Right lung (tissue), 5 donors: Measurements from ENCODE around the gene TXNDC9. TPM values are rescaled to one million over a fixed set of nuclear protein-coding genes. Genes with fewer than 3 reads are reported as not detected.
A peak's percentile ranks its signal among the peaks of the same experiment; 100 is the strongest.
"Not testable (repeated sequence)": the region's sequence is repeated elsewhere in the genome, so short reads cannot be mapped to it uniquely, and the experiment has no call there.

Experiments
- DNase-seq, 2 donors: peaks; one replicate each; pipeline ENCODE4 v3.0.0-alpha.2; 2013
- polyA plus RNA-seq, 5 donors: library from polyadenylated mRNA; unstranded; fragments of 120-200 nt; gene quantifications; one replicate each; pipeline versions ENCODE4 v1.2.1 to v1.2.3, GENCODE V29; 2013; ENCODE audit warnings: inconsistent platforms in 1 of 5, low replicate concordance in 1 of 5; ENCODE audit not compliant: insufficient read length in 5 of 5, insufficient read depth in 1 of 5

Gene TXNDC9
- polyA plus RNA-seq, 5 donors, result 33.5 to 48.9 (median 36.4) TPM

DNA sequence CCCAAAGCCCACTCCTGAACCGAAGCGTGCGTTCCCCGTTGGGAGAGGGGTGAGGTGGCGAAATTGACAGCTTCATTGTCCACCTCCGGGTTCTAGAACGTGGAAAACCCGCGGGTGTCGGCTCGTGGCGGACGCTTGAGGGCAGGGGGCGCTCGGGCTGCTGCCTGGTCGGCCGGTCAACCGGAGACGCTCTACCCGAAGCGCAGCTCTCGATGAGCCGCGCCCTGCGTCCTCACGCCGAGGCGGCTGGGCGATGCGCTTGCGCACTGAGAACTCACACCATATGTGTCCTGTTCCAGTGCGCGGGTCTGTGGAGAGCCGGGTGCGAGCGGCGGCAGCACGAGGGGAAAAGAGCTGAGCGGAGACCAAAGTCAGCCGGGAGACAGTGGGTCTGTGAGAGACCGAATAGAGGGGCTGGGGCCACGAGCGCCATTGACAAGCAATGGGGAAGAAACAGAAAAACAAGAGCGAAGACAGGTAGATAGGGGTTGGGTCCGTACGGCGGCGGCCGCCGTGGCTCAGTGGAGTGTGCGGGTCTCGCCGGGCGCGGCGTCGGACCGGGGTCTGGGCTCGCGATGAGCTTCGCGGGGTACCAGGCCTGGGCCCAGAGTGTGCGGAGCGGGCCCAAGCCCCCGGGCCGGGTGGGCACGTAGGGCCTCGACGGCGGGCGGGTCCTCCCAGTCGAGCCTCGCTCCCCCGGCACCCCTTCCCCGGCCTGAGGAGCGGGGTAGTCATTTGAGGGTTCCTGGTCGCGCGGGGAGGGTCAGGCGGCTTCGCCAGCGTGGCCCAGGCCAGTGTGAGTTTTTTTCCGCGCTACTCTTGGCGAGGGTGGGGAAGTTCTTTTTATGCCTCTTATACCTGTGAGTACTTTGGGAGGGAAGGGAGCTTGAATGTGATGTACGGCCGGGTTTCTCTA is 1.2 kb upstream of the TXNDC9 start, which contains the start of gene EIF5B:
TSS of gene EIF5B (plus strand) at position 277 of the 916 bp plus-strand sequence. CDS start at position 443, 166 bp downstream.
- peak; percentile 95 to 96 for DNase-seq

DNA sequence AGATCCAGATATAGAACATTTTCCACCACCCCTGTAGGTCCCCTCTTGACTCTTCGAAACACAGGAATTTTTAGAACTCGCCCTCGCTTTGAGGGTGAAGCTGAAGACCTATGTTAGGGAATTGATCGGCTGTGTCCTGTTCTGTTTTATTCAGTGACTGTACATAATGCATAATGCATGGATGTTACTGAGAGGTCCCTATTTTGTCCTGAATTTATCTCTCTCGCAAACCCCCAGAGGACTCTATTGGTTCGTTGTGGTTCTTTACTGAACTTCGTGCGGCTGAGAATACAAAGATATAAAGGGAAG is 625 bp upstream of the TXNDC9 start:
- DNase-seq, result no peak

DNA sequence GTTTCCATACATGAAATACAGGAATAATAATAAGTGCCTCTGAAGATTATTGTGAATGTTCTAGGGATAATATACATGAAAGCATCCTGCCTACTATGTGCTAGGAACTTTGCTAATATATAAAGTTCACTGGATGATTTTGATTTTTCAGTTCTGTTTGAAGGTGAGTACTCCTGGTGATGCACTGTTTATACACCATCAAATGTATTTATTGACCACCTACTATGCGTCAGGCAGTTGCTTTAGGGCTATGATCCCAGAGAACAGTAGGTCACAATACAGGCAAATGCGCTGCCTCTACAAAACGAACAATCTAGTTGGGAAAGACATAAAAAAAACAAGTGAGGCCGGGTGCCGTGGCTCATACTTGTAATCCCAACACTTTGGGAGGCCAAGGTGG is 10.7 kb downstream of the TXNDC9 start:
- DNase-seq, result no peak

DNA sequence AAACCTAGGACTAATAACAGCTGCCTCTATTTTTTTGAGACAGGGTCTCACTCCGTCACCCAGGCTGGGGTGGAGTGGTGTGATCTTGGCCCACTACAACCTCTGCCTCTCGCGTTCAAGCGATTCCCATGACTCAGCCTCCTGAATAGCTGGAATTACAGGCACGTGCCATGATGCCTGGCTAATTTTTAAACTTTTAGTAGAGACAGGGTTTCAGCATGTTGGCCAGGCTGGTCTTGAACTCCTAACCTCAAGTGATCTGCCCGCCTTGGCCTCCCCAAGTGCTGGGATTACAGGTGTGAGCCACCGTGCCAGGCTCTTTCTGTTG is 18.3 kb downstream of the TXNDC9 start:
- not testable (repeated sequence) for DNase-seq

DNA sequence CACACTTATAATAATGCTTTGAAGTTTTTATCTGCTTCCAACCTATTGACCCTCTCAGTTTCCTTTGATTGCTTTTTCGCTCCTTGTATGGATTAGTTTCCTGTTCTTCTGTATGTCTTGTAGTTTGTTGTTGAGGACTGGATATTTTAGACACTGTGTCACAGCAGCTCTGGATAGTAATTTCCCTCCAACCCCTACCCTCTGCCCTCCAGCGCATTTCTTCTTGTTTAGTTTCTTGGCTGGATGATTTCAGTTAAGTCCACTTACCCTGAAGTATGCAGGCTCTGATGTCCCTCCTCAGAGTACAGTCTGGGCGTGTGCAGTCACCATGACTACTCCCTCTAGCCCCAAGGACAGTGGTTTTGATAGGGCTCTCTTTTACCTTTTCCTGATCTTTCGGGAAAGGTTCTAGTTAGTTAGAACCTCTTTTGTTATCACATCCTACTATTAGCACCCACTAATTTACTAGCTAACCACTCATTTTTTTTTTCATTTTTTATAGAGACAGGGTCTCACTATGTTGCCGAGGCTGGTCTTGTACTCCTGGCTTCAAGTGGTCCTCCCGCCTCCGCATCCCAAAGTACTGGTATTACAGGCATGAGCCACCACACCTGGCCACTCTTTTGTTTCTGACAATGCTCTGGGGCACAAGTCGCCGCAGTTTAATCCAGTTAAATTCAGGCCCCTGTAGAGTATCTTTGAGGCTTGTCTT is 18.8 kb downstream of the TXNDC9 start:
- no peak for DNase-seq

DNA sequence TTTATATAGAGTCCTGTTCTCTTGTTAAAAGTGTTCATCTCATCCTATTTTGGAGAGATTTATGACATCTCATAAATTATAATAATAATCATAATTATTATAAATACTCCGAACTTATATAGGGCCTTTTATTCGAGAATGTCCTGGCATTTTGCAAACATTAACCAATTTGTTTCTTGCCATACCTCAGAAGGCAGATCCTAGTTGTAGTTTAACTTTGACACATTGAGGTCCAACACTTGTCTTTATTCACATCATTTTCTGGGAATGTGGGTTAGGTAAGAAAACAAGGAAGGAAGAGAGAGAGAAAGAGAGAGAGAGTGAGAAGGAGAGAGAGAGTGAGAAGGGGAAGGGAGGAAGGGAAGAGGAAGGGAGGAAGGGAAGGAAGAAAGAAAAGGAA is 35.0 kb downstream of the TXNDC9 start, which contains the start of gene LYG1:
TSS of gene LYG1 (minus strand) at position 101 of the 400 bp plus-strand sequence. CDS start 5,527 bp downstream, outside the sequence.
- not testable (repeated sequence) for DNase-seq

DNA sequence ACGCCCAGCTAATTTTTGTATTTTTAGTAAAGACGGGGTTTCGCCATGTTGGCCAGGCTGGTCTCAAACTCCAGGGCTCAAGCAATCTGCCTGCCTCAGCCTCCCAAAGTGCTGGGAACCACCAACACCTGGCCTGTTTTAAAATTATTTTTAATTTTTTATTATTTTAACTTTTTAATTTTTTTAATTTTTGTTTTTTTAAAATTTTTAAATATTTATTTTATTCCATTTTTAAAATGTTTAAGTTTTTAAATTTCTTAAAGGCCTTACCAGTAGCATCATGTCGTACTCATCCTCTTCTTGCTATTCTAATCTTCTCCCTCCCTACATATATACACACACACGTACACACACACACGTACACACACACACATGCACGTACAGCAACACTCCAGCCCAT is 36.6 kb downstream of the TXNDC9 start:
- DNase-seq, result no peak

DNA sequence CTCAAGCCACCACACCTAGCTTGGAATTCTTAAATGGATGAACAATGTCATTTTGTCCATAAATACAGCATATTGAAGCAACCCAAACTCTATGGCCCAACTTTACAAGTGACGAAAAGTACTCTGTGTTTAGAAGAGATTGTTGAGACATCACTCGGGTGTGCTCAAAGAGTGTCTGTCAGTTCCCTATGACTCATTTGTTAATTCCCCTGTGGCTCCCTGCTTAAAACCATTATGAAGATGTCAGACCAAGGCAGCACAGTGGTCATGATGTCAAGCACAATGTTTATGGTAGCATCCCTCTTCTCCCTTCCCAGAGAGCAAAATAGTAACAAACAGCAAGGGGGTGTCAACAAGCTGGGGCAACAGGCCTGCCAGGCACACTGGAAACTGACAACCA is 38.1 kb downstream of the TXNDC9 start:
- DNase-seq, result no peak

DNA sequence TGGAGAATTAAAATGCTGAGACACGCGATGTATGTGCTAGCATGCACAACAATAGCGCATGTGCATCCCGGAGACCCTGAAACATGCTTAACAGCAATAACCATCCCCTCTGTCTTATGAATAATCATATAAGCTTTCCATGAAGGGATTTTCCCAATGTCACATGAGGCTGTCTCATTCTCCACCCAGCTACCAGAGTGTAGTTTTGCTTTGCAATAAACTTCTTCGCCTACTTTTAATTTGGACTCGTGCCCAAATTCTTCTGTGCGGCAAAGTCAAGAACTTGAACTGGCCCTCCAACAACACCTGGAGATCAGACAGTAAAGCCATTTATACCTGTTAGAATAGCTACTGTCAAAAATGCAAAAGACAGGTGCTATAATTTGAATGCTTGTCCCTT is 50.6 kb downstream of the TXNDC9 start:
- DNase-seq, result peak; percentile 23 to 30

DNA sequence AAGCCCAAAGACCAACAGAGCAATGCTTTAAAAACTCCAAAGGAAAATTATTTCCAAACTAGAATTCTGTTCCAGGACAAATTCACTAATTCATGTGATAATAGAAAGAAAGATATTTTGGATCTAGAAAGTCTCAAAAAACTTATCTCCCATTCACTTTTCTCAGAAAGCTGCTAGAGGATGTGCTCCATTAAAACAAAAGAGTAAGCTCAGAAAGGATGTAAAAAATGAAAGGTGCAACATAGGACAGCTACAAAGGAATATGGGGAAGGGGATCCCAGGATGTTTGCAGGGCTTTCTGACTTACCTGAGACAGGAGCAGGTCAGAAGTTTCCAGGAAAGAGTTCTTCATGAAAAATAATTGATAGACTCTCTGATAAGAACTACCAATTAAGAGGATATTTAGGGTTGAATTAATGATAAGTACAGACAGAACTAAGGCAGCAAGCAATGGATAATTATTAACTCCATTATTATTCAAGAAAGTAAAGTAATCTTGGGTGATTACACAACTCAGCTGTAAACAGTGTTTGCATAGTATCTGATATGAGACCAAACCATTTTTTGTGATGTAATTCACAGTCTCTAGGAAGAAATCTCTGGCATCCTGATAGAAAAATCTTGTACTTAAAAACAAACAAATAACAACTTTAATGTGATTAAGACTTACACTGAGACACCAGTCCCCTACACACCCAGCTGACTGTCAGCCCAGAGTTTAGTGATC is 56.0 kb downstream of the TXNDC9 start:
- DNase-seq, result no peak

DNA sequence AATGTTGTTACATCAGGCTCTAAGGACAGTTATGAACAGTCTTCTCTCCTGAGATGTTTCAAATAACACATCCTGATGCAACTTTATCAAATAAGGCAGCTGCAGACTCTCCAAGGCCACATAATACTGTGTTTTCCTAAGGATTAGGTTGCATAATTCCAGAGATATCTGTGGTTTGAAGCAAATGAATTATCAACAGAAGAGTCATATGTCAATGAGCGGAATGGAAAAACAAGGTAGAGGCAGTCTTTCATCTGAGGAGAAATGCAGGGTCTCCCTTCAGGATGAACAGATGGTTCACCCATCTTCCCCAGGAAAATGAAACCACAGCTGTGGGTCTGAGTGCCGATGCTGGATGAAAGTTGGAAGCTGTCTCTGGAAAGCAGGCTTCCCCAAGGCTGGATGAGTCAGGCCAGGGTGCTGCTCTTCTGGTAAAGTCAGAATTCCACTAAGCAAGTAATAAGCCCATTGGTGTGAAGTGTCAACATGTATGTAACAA is 57.3 kb downstream of the TXNDC9 start:
- no peak for DNase-seq

DNA sequence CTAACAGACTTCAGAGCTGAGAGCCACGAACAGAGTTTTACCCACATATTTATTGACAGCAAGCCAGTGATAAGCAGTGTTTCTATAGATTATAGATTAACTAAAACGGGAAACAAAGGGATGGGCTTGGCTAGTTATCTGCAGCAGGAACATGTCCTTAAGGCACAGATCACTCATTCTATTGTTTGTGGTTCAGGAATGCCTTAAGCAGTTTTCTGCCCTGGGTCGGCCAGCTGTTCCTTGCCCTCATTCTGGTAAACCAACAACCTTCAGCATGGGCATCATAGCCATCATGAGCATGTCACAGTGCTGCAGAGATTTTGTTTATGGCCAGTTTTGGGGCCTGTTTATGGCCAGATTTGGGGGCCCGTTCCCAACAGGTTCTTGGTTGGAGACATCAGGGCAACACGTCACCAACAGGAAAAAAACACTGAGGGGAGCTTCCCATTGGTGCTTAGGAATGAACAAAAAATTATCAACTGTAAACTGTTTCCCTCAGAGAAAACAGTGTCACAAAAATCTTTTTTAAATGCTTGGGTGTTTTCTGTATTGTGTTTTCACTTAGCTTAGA is 57.9 kb downstream of the TXNDC9 start:
- not testable (repeated sequence) for DNase-seq

DNA sequence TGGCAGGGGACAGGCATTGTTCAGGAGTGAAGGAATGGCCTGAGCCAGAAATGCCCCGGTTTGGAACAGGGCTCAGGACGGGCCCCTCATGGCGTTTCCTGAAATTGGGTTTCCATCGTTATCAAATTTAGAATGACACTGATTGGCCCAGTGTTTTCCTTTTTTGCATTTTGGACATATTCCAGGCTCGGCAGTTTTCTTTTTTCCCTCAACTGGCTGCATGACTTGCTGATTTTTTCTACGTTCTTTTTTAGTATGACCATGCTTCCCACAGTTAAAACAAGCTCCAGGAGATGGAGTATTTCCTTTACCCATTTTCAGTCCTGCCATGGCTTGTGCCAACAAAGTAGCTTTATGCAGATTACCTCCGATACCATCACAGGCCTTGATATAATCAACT is 60.3 kb downstream of the TXNDC9 start:
- DNase-seq, result no peak

Other genes starting within 250 kb of the TXNDC9 start
- gene C2orf15, start 194.6 kb downstream of the TXNDC9 start, polyA plus RNA-seq, result 1 to 10 TPM; 5.2 to 8.3 (median 8.1) TPM
- gene TSGA10, start 181.4 kb downstream of the TXNDC9 start, polyA plus RNA-seq, result 10 to 100 TPM; 10.5 to 19.0 (median 16.0) TPM
- gene LIPT1, start 181.4 kb downstream of the TXNDC9 start, polyA plus RNA-seq, result 10 to 100 TPM; 15.1 to 21.1 (median 17.4) TPM
- gene MITD1, start 155.3 kb downstream of the TXNDC9 start, polyA plus RNA-seq, result 10 to 100 TPM; 39.8 to 65.9 (median 58.2) TPM
- 10 to 100 TPM; 42.2 to 63.6 (median 55.3) TPM for gene MRPL30, start 155.1 kb downstream of the TXNDC9 start, polyA plus RNA-seq
- gene LYG2, start 80.7 kb downstream of the TXNDC9 start, polyA plus RNA-seq, result under 1 TPM; 0.34 to 0.80 (median 0.64) TPM
- 1 to 10 TPM; 1.7 to 3.4 (median 2.5) TPM for gene LYG1, start 35.1 kb downstream of the TXNDC9 start, polyA plus RNA-seq
- 10 to 100 TPM; 56.7 to 69.3 (median 64.3) TPM for gene EIF5B, start 1.1 kb upstream of the TXNDC9 start, polyA plus RNA-seq
- gene REV1, start 153.7 kb upstream of the TXNDC9 start, polyA plus RNA-seq, result 10 to 100 TPM; 51.8 to 73.4 (median 67.1) TPM